Effector memory CD4-positive, alpha-beta T cell (primary cell): ENCODE data around the gene INAFM1.
A peak's percentile ranks its signal among the peaks of the same experiment; 100 is the strongest.

Source experiments
- DNase-seq, 3 donors: peaks; one replicate each; pipeline ENCODE4 v3.0.0-alpha.2; 2020
- H3K27ac ChIP-seq: 2 replicates; pipeline ENCODE4 v1.7.0; 2013; ENCODE audit warnings: mild to moderate bottlenecking, low read length, moderate library complexity; ENCODE audit not compliant: insufficient read depth, poor library complexity, severe bottlenecking
- H3K27me3 ChIP-seq: replicated peaks from 2 replicates; pipeline ENCODE4 v1.7.0; 2013; ENCODE audit warnings: mild to moderate bottlenecking, low read length; ENCODE audit not compliant: insufficient read depth, control insufficient read depth, poor library complexity, severe bottlenecking
- H3K36me3 ChIP-seq: 2 replicates; pipeline ENCODE4 v1.7.0; 2013; ENCODE audit warnings: mild to moderate bottlenecking, low read length, moderate library complexity; ENCODE audit not compliant: control insufficient read depth, insufficient read depth
- H3K4me1 ChIP-seq: 2 replicates; pipeline ENCODE4 v1.7.0; 2013; ENCODE audit warnings: low read length, mild to moderate bottlenecking; ENCODE audit not compliant: control insufficient read depth, insufficient read depth, poor library complexity, severe bottlenecking
- H3K4me3 ChIP-seq: 2 replicates; pipeline ENCODE4 v1.7.0; 2013; ENCODE audit warnings: low read length, low read depth, mild to moderate bottlenecking; ENCODE audit not compliant: insufficient read depth, poor library complexity, severe bottlenecking
- H3K9me3 ChIP-seq: 2 replicates; pipeline ENCODE4 v1.7.0; 2013; ENCODE audit warnings: mild to moderate bottlenecking, low read length, moderate library complexity; ENCODE audit not compliant: control insufficient read depth

The INAFM1 gene

GRCh38 chr19:47230054-47230920 is 44.4 kb upstream of the INAFM1 start:
- peak; percentile 76 to 86 (median 79) for DNase-seq
- Histone ChIP-seq H3K4me1 (peaks cover 38% of the 10 kb centered on the region), H3K27me3 (no peaks in the 10 kb centered on the region), H3K27ac (peak overlapping the region; percentile 83), H3K4me3 (peak overlapping the region; percentile 84), H3K9me3 (no peaks in the 10 kb centered on the region), H3K36me3 (no peaks in the 10 kb centered on the region)

GRCh38 chr19:47230921-47231214 is 43.8 kb upstream of the INAFM1 start, which contains the start of gene BBC3:
TSS of gene BBC3 (minus strand) at chr19:47231199. CDS start at chr19:47228431, 2,768 bp downstream.
- H3K27me3 ChIP-seq: no peaks in the 10 kb centered on the region
- H3K4me1 ChIP-seq: peaks cover 38% of the 10 kb centered on the region
- peak within 1 kb of the TSS; percentile 84 for H3K4me3 ChIP-seq
- no peaks in the 10 kb centered on the region for H3K36me3 ChIP-seq
- H3K27ac ChIP-seq: peak within 1 kb of the TSS; percentile 83
- no peaks in the 10 kb centered on the region for H3K9me3 ChIP-seq
- DNase-seq: no peak

- H3K4me3 ChIP-seq: peak overlapping the region; percentile 42
- H3K9me3 ChIP-seq: no peaks in the 10 kb centered on the region
- no peaks in the 10 kb centered on the region for H3K36me3 ChIP-seq
- H3K4me1 ChIP-seq: peaks cover 35% of the 10 kb centered on the region
- peak overlapping the region; percentile 82 for H3K27ac ChIP-seq
- no peaks in the 10 kb centered on the region for H3K27me3 ChIP-seq
- DNase-seq: peak; percentile 90 to 93 (median 92)
Measured at GRCh38 chr19:47231215-47232054, 43.2 kb upstream of the INAFM1 start.

- no peak for DNase-seq
- no peaks in the 10 kb centered on the region for H3K36me3 ChIP-seq
- no peaks in the 10 kb centered on the region for H3K27me3 ChIP-seq
- H3K4me1 ChIP-seq: peaks cover 23% of the 10 kb centered on the region
- no peaks in the 10 kb centered on the region for H3K9me3 ChIP-seq
- no peak overlapping the region for H3K4me3 ChIP-seq
- no peak overlapping the region for H3K27ac ChIP-seq
Measured at GRCh38 chr19:47232422-47233211, 42.1 kb upstream of the INAFM1 start.

- Histone ChIP-seq H3K9me3 (no peaks in the 10 kb centered on the region), H3K27ac (no peak overlapping the region), H3K27me3 (no peaks in the 10 kb centered on the region), H3K36me3 (no peaks in the 10 kb centered on the region), H3K4me1 (peaks cover 25% of the 10 kb centered on the region), H3K4me3 (no peak overlapping the region)
- no peak for DNase-seq
Measured at GRCh38 chr19:47236072-47236675, 38.5 kb upstream of the INAFM1 start.

- DNase-seq: no peak
- no peaks in the 10 kb centered on the region for H3K27me3 ChIP-seq
- H3K27ac ChIP-seq: peak overlapping the region; percentile 4
- peak overlapping the region; percentile 33 for H3K4me3 ChIP-seq
- H3K9me3 ChIP-seq: no peaks in the 10 kb centered on the region
- H3K36me3 ChIP-seq: no peaks in the 10 kb centered on the region
- peaks cover 36% of the 10 kb centered on the region for H3K4me1 ChIP-seq
Measured at GRCh38 chr19:47239152-47239551, 35.5 kb upstream of the INAFM1 start.

GRCh38 chr19:47239610-47240296 is 34.9 kb upstream of the INAFM1 start:
- Histone ChIP-seq H3K27ac (no peak overlapping the region), H3K27me3 (no peaks in the 10 kb centered on the region), H3K9me3 (no peaks in the 10 kb centered on the region), H3K4me1 (peaks cover 36% of the 10 kb centered on the region), H3K4me3 (peak overlapping the region; percentile 11), H3K36me3 (no peaks in the 10 kb centered on the region)
- DNase-seq: peak; percentile 66 to 70 (median 68)

GRCh38 chr19:47240556-47240955 is 34.1 kb upstream of the INAFM1 start:
- DNase-seq: no peak
- no peaks in the 10 kb centered on the region for H3K36me3 ChIP-seq
- H3K4me1 ChIP-seq: peaks cover 36% of the 10 kb centered on the region
- H3K27ac ChIP-seq: peak overlapping the region; percentile 15
- no peaks in the 10 kb centered on the region for H3K27me3 ChIP-seq
- H3K9me3 ChIP-seq: no peaks in the 10 kb centered on the region
- no peak overlapping the region for H3K4me3 ChIP-seq
